NCI-H2171 (cell line): ENCODE measurements around the gene CCDC88C.
"Not testable (repeated sequence)": the region's sequence is repeated elsewhere in the genome, so short reads cannot be mapped to it uniquely, and the experiment has no call there.

Experiments used
- DNase-seq: peaks from one replicate; lab custom pipeline; 2025; lab: John Stamatoyannopoulos, UW

The CCDC88C gene

DNA sequence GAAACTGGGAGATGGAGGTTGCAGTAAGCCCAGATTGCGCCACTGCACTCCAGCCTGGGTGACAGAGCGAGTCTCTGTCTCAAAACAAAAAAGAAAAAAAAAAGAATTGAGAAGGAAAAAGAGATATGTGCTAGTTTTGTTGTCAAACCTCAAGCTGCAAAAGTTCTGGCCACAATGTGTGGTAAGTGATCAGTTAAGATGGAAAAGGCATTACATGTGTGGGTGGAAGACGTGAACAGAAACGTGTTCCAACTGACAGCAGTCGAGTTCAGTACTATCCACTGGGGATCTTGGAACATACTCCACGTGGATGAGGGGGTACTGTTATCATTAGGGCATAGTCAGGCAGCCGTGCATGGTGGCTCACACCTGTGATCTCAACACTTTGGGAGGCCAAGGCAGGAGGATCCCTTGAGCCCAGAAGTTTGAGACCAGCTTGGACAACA, 190.4 kb downstream of the CCDC88C start:
- no peak for DNase-seq

DNA sequence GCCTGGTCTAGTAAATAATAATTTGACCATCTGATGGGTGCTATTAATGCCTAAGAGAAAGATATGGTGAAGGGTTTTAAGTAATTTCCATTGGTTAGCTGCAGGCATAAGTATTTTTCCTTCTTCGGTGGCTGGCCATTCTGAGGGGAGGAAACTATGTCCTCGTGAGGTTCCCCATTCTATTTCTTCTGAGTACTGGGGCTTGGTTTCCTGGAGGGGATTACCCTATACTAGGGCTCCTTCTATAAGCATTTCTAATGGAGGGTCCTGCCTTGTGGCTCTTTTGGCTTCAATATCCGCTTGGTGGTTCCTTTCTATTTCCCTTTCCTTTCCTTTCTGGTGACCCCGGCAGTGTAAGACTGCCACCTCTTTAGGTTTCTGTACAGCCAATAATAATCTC, 191.3 kb downstream of the CCDC88C start:
- not testable (repeated sequence) for DNase-seq

DNA sequence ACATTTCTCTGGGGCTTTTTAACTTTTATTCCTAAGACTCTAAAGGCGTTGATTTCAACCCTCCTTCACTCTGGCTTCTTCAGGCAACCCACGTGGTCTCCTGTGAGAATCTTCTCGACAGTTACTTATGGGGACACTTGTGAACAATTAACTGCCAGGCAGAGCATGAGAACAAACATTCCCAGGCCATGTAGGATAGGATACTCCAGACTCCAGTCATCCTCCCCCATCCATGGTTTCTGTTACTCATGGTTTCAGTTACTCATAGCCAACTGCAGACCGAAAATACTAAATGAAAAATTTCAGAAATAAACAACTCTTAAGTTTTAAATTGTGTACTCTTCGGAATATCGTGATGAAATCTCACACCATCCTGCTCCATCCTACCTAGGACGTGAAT, 192.6 kb downstream of the CCDC88C start:
- DNase-seq: no peak

DNA sequence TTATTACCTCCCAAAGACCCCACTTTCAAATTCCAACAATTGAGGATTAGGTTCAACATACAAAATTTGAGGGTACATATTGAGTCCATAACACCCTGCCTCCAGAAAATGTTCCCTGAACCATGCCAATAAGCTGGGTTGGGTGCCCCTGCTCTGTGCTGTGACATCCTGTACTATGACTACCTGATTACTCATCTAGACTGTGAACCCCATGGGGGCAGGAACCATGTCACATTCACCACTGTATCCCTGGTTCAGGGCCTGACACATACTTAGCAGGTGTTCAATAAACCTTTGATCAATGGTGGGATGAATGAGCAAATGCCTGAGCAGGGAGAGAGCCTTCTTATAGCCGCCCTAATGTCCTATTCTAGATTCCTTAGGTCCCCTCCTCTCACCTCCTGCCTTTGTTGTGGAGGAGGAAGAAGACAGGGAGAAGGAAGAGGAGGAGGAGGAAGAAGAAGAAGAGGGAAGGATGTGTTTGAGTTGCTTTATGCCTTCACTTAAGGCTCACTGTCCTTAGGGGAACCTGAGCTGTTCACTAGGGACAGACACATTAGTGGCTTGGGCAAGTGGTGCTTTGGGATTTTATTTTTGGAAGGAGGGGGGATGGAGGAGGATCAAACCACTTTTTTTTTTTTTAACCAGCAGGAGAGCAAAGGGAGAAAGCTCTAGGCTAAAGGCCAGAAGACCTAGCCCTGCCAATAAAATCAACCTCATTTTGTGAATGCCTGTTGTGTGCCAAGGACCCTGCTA, 194.4 kb downstream of the CCDC88C start:
- DNase-seq: no peak
